ENCODE results near the gene BGN.

The BGN gene

DNA sequence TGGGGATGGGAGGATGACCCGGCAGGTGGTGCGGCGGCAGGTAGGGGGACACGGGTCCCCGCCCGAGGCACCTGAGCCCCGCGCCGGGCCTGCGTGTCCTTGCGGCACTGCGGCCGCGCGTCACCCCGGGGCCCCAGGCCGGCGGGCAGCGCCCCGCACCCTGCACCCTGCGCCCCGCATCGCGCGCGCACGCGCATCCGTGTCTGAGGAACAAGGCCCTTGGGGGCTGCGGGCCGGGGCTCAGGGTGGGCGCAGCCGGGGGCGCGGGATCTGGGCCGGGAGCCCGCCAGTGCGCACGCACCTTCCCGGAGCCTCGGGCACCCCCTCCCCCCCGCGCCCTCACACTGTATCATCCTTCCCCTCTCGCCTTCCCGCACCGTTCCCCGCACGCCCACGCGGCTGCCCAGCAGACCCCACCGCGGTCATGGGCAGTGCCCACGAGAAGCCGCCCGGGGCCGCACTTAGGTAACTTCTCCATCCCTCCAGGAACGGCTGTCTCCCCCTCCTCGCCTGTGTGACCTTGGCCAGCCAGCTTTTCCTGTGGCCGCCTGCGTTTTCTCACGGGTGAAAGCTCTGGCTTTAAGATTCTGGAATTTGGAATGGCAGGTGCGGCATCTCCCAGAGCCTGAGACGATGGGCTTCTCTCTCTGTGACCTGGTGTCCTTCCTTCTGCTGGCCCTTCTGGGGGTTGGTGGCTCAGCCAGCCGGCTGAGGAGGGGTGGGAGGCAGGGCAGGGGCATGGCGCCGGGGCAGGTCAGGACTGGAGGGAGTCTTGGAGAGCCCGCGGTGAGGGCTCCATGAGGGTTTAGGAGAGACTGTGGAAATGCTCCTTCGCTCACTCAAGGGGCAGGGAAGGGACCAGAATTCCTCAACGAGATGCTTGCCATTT lies 23.4 kb downstream of the BGN start:
- H3K27ac ChIP-seq (ENCODE audit: low read depth, low read length), result no peak overlapping the region
- H3K27me3 ChIP-seq (ENCODE audit: control insufficient read depth, insufficient read depth, low read length), result peaks cover 38% of the 10 kb centered on the region
- no peaks in the 10 kb centered on the region for H3K36me3 ChIP-seq (ENCODE audit: control insufficient read depth, insufficient read depth, low read length)
- no peak overlapping the region for H3K9ac ChIP-seq (ENCODE audit: low read depth, low read length)
- peak overlapping the region; percentile 51; the same call in 1 of the 2 replicates for H3K4me3 ChIP-seq (ENCODE audit: low read depth, low read length)
- H3K4me1 ChIP-seq (ENCODE audit: control insufficient read depth, insufficient read depth, low read length), result no peaks in the 10 kb centered on the region
- peaks cover 51% of the 10 kb centered on the region for H3K9me3 ChIP-seq (ENCODE audit: control insufficient read depth, insufficient read depth, low read length)

DNA sequence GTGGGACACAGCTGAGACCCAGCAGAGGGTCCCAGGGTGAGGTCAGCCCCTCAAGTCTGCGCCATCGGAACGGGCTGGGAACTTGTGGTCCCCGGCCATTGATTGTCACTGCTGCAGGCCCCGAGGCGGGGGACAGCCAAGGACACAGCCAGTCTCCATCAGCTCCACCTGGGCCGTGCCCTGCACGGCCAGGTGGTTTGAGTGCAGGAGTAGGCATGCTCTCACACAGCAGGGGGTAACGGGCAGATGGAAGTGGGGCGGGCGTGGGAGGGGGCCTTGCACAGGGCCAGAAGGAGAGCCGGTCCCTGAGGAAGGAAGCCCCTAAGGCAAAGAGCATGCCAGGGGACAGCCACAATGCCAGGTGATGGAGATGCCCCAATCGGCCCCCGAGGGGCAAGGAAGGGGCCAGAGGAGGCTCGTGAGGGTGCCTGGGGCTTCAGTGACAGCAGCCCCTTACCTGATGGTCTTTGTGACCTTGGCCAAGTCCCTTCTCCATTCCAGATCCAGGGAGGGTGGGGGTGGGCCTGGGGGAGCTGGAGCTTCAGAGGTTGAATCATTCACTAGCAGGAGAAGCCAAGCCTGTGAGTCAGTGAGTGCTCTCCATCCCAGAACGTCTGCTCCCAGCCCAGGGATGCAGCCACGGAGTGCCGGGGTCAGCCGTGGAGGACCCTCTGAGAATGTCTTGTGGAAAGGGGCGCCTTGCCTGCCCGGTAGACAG lies 24.9 kb downstream of the BGN start:
- Histone ChIP-seq H3K9me3 (ENCODE audit: control insufficient read depth, insufficient read depth, low read length) (peaks cover 42% of the 10 kb centered on the region), H3K36me3 (ENCODE audit: control insufficient read depth, insufficient read depth, low read length) (no peaks in the 10 kb centered on the region), H3K27me3 (ENCODE audit: control insufficient read depth, insufficient read depth, low read length) (peaks cover 38% of the 10 kb centered on the region), H3K27ac (ENCODE audit: low read depth, low read length) (no peak overlapping the region), H3K4me1 (ENCODE audit: control insufficient read depth, insufficient read depth, low read length) (no peaks in the 10 kb centered on the region), H3K9ac (ENCODE audit: low read depth, low read length) (no peak overlapping the region), H3K4me3 (ENCODE audit: low read depth, low read length) (no peak overlapping the region)

DNA sequence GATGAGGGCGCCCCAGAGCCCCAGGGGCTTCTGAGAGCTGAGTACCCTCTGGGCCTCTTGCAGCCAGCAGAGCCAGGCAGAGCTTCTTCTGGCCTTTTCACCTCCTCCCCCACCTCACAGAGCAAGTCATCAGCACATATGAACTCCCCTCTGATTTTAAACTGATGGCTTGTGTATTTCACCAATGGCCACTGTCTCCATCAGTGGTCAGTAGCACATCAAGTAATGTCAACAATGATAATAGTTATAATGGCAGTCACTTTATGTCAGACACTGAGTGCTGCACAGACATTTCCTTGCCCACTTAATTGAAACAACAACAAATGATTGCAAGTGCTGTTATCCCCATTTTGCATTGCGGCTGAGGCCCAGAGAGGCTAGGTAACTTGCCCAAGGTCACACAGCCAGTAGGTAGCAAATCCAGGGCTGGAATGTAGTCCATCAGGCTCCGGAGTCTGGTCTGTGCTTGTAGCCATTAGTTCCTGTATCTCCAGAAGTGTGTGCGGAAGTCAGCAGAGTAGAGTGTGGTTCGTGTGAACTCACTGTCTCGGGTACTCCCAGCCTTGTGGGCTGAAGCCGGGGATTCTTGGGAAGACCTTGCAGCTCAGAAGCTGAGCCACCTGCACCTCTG lies 25.6 kb downstream of the BGN start:
- H3K9me3 ChIP-seq (ENCODE audit: control insufficient read depth, insufficient read depth, low read length), result peaks cover 44% of the 10 kb centered on the region; the same call in 1 of the 2 replicates
- peaks cover 38% of the 10 kb centered on the region for H3K27me3 ChIP-seq (ENCODE audit: control insufficient read depth, insufficient read depth, low read length)
- no peaks in the 10 kb centered on the region for H3K36me3 ChIP-seq (ENCODE audit: control insufficient read depth, insufficient read depth, low read length)
- H3K27ac ChIP-seq (ENCODE audit: low read depth, low read length), result no peak overlapping the region
- H3K4me1 ChIP-seq (ENCODE audit: control insufficient read depth, insufficient read depth, low read length), result no peaks in the 10 kb centered on the region
- H3K4me3 ChIP-seq (ENCODE audit: low read depth, low read length), result no peak overlapping the region
- no peak overlapping the region for H3K9ac ChIP-seq (ENCODE audit: low read depth, low read length)

DNA sequence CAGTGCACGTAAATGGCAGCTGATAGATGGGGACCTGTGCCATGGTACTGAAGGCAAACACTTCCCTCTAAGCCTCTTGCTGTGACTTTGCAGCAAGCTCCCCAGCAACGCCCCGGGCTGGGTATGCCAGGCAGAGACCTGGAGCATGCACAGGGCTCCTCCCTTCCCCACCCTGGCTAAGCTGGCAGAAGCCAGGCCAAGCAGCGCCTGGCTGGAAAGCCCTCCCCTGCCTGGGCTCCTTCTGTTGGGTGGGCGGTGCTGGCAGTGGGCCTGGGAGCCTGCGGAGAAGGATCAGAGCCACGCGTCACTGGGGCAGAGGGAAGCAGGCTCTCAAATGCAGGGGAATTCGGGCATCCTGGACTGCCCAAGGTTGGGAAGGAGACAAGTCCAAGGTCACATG lies 26.3 kb downstream of the BGN start:
- Histone ChIP-seq H3K9me3 (ENCODE audit: control insufficient read depth, insufficient read depth, low read length) (peaks cover 39% of the 10 kb centered on the region; the same call in 1 of the 2 replicates), H3K4me1 (ENCODE audit: control insufficient read depth, insufficient read depth, low read length) (no peaks in the 10 kb centered on the region), H3K9ac (ENCODE audit: low read depth, low read length) (no peak overlapping the region), H3K4me3 (ENCODE audit: low read depth, low read length) (no peak overlapping the region), H3K27me3 (ENCODE audit: control insufficient read depth, insufficient read depth, low read length) (peaks cover 36% of the 10 kb centered on the region), H3K27ac (ENCODE audit: low read depth, low read length) (no peak overlapping the region), H3K36me3 (ENCODE audit: control insufficient read depth, insufficient read depth, low read length) (no peaks in the 10 kb centered on the region)

DNA sequence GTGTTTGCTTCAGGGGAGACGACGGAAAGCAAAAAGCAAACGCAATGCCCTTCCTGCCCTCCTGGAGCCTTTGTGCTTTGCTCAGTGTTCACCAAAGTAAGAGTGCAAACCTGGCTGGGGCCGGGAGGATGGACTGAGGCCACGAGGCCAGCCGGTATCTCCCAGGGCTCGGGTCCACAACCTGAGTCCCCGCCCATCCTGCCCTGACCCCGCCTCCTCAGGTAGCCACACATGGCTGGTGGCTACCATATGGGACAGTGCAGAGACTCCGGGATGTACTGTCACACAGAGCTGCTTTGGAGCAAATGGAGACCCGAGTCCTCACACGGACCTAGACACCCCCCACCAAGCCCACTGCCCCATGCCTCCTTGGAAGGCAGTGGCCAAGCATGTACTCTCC lies 27.5 kb downstream of the BGN start:
- Histone ChIP-seq H3K4me1 (ENCODE audit: control insufficient read depth, insufficient read depth, low read length) (no peaks in the 10 kb centered on the region), H3K9ac (ENCODE audit: low read depth, low read length) (no peak overlapping the region), H3K9me3 (ENCODE audit: control insufficient read depth, insufficient read depth, low read length) (peaks cover 45% of the 10 kb centered on the region), H3K27me3 (ENCODE audit: control insufficient read depth, insufficient read depth, low read length) (peaks cover 24% of the 10 kb centered on the region), H3K4me3 (ENCODE audit: low read depth, low read length) (no peak overlapping the region), H3K27ac (ENCODE audit: low read depth, low read length) (no peak overlapping the region), H3K36me3 (ENCODE audit: control insufficient read depth, insufficient read depth, low read length) (no peaks in the 10 kb centered on the region)

DNA sequence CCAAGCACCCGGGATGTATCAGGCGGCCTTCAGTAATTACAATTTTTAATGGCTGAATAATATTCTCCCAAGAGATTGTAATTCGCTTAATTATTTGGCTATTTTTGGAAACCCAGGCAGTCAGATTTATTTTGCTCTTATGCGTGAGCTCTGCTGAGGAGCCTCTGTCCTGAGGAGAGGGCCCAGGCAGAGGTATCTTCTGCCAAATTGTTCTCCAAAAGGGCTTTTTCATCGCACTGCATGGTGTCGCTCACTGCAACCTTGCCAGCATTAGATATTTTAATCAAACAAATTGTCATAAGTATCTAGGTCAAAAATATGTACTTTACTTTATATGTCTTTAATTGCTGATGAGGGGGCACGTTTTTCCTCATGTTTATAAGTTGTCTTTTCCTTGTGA lies 28.5 kb downstream of the BGN start:
- H3K9me3 ChIP-seq (ENCODE audit: control insufficient read depth, insufficient read depth, low read length), result peaks cover 54% of the 10 kb centered on the region
- no peak overlapping the region for H3K27ac ChIP-seq (ENCODE audit: low read depth, low read length)
- H3K4me1 ChIP-seq (ENCODE audit: control insufficient read depth, insufficient read depth, low read length), result no peaks in the 10 kb centered on the region
- no peaks in the 10 kb centered on the region for H3K36me3 ChIP-seq (ENCODE audit: control insufficient read depth, insufficient read depth, low read length)
- no peak overlapping the region for H3K4me3 ChIP-seq (ENCODE audit: low read depth, low read length)
- H3K9ac ChIP-seq (ENCODE audit: low read depth, low read length), result no peak overlapping the region
- peaks cover 16% of the 10 kb centered on the region for H3K27me3 ChIP-seq (ENCODE audit: control insufficient read depth, insufficient read depth, low read length)

DNA sequence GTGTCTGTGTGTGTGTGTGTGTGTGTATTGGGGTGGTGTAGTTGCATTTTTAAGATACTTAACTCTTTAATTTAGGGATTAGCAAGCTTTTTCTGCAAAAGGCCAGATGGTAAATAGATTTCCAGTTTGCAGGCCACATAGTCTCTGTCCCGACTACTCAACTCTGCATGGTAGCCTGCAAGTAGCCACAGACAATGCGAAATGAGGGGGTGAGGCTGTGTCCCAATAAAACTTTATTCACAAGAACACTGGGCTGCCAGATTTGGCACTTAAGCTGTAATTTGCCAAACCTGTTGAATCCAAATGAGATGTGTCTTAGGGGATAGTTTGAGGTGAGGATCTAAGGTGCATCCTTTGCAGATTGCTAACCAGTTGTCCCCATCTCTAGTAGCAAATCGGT lies 29.5 kb downstream of the BGN start:
- Histone ChIP-seq H3K27ac (ENCODE audit: low read depth, low read length) (no peak overlapping the region), H3K4me3 (ENCODE audit: low read depth, low read length) (no peak overlapping the region), H3K36me3 (ENCODE audit: control insufficient read depth, insufficient read depth, low read length) (no peaks in the 10 kb centered on the region), H3K9me3 (ENCODE audit: control insufficient read depth, insufficient read depth, low read length) (peaks cover 58% of the 10 kb centered on the region), H3K27me3 (ENCODE audit: control insufficient read depth, insufficient read depth, low read length) (peaks cover 6% of the 10 kb centered on the region), H3K9ac (ENCODE audit: low read depth, low read length) (no peak overlapping the region), H3K4me1 (ENCODE audit: control insufficient read depth, insufficient read depth, low read length) (no peaks in the 10 kb centered on the region)

DNA sequence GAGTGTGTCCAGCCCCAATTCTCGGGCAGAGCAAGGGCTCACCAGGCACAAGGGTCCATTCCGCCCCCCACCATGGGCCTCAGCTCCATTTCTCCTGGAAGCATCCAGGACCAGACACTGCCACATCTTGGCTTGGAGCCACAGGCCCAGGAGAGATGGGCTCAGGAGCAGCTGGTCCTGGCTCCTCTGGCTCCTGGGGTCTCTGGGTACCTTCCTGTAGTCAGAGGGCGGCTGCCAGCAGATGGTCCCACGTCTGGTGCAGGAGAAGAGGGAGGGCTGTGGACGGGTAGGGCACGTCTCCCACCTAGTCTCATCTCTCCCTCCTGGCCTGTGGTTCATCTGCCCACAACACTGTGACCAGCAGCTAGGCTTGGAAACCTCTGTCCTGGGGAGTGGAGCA lies 30.7 kb downstream of the BGN start:
- Histone ChIP-seq H3K4me3 (ENCODE audit: low read depth, low read length) (no peak overlapping the region), H3K27me3 (ENCODE audit: control insufficient read depth, insufficient read depth, low read length) (no peaks in the 10 kb centered on the region), H3K4me1 (ENCODE audit: control insufficient read depth, insufficient read depth, low read length) (no peaks in the 10 kb centered on the region), H3K27ac (ENCODE audit: low read depth, low read length) (no peak overlapping the region), H3K36me3 (ENCODE audit: control insufficient read depth, insufficient read depth, low read length) (no peaks in the 10 kb centered on the region), H3K9ac (ENCODE audit: low read depth, low read length) (no peak overlapping the region), H3K9me3 (ENCODE audit: control insufficient read depth, insufficient read depth, low read length) (peaks cover 61% of the 10 kb centered on the region)

DNA sequence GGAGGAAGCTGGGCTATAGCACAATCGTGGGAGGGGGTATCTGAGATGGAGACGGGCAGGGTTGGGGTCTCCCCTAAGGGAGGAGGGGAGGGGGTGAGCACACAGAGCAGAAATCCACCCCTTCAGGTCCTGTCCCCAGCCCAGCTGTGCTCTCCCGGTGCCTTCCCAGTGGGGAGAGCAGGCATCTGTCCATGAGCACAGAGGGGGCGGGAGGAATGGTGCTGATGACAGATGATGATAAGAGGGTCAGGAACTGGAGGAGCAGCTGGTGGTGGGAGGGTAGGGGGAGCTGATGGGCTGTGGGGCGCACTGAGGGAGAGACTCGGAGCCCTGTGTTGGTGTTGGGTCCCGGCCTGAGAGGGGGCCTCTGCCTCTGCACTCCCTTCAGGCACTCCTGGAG lies 31.3 kb downstream of the BGN start:
- Histone ChIP-seq H3K36me3 (ENCODE audit: control insufficient read depth, insufficient read depth, low read length) (no peaks in the 10 kb centered on the region), H3K4me3 (ENCODE audit: low read depth, low read length) (no peak overlapping the region), H3K9me3 (ENCODE audit: control insufficient read depth, insufficient read depth, low read length) (peaks cover 56% of the 10 kb centered on the region), H3K4me1 (ENCODE audit: control insufficient read depth, insufficient read depth, low read length) (no peaks in the 10 kb centered on the region), H3K27ac (ENCODE audit: low read depth, low read length) (no peak overlapping the region), H3K27me3 (ENCODE audit: control insufficient read depth, insufficient read depth, low read length) (no peaks in the 10 kb centered on the region), H3K9ac (ENCODE audit: low read depth, low read length) (no peak overlapping the region)

DNA sequence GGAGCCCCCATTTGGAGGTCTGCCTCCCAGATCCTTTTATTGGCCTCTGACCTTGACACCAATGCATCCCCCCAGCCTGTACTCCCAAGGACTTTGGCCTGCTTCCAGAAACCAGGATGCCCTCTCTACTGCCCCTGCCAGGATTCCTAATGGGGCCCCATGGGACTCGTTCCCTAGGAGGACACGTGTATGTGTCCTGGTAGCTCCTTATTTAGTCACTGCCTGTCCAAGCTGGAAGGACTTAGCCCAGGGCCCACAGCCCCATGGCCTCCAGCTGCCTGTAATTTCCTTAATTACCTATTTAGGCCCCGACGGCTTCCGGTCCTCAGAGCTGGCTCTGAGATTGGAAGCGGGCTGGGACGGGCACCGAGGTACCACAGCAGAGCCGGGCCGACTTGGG lies 32.0 kb downstream of the BGN start:
- Histone ChIP-seq H3K36me3 (ENCODE audit: control insufficient read depth, insufficient read depth, low read length) (no peaks in the 10 kb centered on the region), H3K4me1 (ENCODE audit: control insufficient read depth, insufficient read depth, low read length) (no peaks in the 10 kb centered on the region), H3K9me3 (ENCODE audit: control insufficient read depth, insufficient read depth, low read length) (peaks cover 53% of the 10 kb centered on the region), H3K27me3 (ENCODE audit: control insufficient read depth, insufficient read depth, low read length) (no peaks in the 10 kb centered on the region), H3K9ac (ENCODE audit: low read depth, low read length) (no peak overlapping the region), H3K27ac (ENCODE audit: low read depth, low read length) (no peak overlapping the region), H3K4me3 (ENCODE audit: low read depth, low read length) (no peak overlapping the region)

DNA sequence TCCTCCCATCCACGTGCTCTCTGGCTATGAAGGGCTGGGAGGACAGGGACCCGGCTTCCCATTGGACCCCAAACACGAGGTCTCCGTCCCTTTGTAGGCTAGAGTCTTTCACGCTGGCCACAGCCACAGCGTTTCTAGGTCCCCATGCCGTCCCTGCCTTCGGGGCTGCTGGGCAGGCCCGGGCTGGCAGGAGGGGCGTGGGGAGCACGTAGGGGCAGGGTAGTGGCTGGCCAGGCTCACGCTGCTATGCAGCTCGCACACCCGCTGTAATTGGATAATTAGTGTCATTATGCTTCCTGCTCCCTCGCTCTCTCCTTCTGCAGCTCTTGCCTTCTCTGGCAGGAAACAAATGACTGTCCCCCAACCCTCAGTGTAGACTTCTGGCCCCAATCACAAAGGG lies 32.4 kb downstream of the BGN start:
- no peaks in the 10 kb centered on the region for H3K27me3 ChIP-seq (ENCODE audit: control insufficient read depth, insufficient read depth, low read length)
- no peak overlapping the region for H3K4me3 ChIP-seq (ENCODE audit: low read depth, low read length)
- no peaks in the 10 kb centered on the region for H3K36me3 ChIP-seq (ENCODE audit: control insufficient read depth, insufficient read depth, low read length)
- no peaks in the 10 kb centered on the region for H3K4me1 ChIP-seq (ENCODE audit: control insufficient read depth, insufficient read depth, low read length)
- H3K9me3 ChIP-seq (ENCODE audit: control insufficient read depth, insufficient read depth, low read length), result peaks cover 53% of the 10 kb centered on the region
- no peak overlapping the region for H3K9ac ChIP-seq (ENCODE audit: low read depth, low read length)
- no peak overlapping the region for H3K27ac ChIP-seq (ENCODE audit: low read depth, low read length)
